Measurements from ENCODE around the gene RNF126. TPM values are rescaled to one million over a fixed set of nuclear protein-coding genes. Genes with fewer than 3 reads are reported as not detected.

RNF126 gene
- total RNA-seq, 1 experiment from 2014 or later: 61.2 TPM

DNA sequence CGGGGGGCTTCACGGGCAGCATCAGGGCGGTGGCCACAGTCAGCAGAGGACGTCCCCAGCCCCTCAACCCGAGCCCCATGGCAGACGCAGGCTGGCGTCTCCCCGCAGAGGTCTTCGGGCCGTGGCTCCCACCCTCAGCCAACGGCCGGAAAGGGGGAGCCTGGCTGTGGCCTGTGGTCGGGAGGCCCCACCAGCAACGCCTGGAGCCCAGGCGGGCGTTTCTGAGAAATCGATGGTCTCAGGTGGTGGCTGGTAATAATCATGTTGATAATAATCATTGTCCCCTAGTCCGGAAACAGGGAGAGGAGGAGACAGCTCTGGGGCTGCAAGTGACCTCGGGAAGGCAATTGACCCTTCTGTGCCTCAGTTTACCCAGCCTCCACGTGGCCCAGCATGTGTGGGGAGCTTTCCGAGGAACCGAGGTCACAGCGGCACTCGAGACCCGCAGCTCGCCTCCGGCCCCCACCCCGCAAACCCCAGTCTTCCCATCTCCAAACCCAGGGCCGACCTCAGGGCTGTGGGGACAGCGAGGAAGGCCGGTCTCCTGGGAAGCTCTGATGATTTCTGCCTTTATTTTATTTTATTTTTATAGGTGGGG, 32.4 kb upstream of the RNF126 start, which contains the start of gene PRSS57:
Gene PRSS57 (minus strand): TSS at position 101 of the 598 bp plus-strand sequence. CDS start 22 bp downstream, at position 79.
- Histone ChIP-seq H3K27ac (ENCODE audit: low read length) (no peak within 1 kb of the TSS), H3K4me1 (ENCODE audit: control insufficient read depth, insufficient read depth, low read length) (no peaks in the 10 kb centered on the region), H3K36me3 (ENCODE audit: control insufficient read depth, insufficient read depth, low read length) (no peaks in the 10 kb centered on the region), H3K27me3 (ENCODE audit: control insufficient read depth, insufficient read depth, low read length) (no peaks in the 10 kb centered on the region), H3K4me3 (ENCODE audit: low read depth in 2 of 2, low read length in 2 of 2) (no peak within 1 kb of the TSS), H3K9me3 (ENCODE audit: control insufficient read depth, insufficient read depth, low read depth, low read length) (no peaks in the 10 kb centered on the region)
- DNase-seq (ENCODE audit: low read depth, low spot score) (no peak), ATAC-seq (no peak)
- no TSS peak for BruUV-seq (replicated peaks)
- POLR2A ChIA-PET: no interaction called here
- intact Hi-C loops (cut with micrococcal nuclease; ENCODE audit: unreplicated experiment) (no loop called here), in situ Hi-C loops (cut with HindIII; ENCODE audit: low pct_unique_long_range_greater_than_20kb, low sequenced_read_pairs) (no loop called here)
- CTCF ChIA-PET: no interaction called here
- TF ChIP-seq, protein P1, sequence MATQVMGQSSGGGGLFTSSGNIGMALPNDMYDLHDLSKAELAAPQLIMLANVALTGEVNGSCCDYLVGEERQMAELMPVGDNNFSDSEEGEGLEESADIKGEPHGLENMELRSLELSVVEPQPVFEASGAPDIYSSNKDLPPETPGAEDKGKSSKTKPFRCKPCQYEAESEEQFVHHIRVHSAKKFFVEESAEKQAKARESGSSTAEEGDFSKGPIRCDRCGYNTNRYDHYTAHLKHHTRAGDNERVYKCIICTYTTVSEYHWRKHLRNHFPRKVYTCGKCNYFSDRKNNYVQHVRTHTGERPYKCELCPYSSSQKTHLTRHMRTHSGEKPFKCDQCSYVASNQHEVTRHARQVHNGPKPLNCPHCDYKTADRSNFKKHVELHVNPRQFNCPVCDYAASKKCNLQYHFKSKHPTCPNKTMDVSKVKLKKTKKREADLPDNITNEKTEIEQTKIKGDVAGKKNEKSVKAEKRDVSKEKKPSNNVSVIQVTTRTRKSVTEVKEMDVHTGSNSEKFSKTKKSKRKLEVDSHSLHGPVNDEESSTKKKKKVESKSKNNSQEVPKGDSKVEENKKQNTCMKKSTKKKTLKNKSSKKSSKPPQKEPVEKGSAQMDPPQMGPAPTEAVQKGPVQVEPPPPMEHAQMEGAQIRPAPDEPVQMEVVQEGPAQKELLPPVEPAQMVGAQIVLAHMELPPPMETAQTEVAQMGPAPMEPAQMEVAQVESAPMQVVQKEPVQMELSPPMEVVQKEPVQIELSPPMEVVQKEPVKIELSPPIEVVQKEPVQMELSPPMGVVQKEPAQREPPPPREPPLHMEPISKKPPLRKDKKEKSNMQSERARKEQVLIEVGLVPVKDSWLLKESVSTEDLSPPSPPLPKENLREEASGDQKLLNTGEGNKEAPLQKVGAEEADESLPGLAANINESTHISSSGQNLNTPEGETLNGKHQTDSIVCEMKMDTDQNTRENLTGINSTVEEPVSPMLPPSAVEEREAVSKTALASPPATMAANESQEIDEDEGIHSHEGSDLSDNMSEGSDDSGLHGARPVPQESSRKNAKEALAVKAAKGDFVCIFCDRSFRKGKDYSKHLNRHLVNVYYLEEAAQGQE (IDR thresholded peaks at IDR 0.05; ENCODE audit: insufficient read depth in 1 of 2, low read depth in 2 of 2, low read length in 1 of 2): no peak
- TF ChIP-seq, protein P2, sequence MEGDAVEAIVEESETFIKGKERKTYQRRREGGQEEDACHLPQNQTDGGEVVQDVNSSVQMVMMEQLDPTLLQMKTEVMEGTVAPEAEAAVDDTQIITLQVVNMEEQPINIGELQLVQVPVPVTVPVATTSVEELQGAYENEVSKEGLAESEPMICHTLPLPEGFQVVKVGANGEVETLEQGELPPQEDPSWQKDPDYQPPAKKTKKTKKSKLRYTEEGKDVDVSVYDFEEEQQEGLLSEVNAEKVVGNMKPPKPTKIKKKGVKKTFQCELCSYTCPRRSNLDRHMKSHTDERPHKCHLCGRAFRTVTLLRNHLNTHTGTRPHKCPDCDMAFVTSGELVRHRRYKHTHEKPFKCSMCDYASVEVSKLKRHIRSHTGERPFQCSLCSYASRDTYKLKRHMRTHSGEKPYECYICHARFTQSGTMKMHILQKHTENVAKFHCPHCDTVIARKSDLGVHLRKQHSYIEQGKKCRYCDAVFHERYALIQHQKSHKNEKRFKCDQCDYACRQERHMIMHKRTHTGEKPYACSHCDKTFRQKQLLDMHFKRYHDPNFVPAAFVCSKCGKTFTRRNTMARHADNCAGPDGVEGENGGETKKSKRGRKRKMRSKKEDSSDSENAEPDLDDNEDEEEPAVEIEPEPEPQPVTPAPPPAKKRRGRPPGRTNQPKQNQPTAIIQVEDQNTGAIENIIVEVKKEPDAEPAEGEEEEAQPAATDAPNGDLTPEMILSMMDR (IDR thresholded peaks at IDR 0.05): no peak
- no peak for TF ChIP-seq TCF7L2 (IDR thresholded peaks at IDR 0.05; ENCODE audit: low read depth, low read length)
- TF ChIP-seq SIN3A (IDR thresholded peaks at IDR 0.05; ENCODE audit: borderline replicate concordance, insufficient read depth, low read depth, low read length): no peak

DNA sequence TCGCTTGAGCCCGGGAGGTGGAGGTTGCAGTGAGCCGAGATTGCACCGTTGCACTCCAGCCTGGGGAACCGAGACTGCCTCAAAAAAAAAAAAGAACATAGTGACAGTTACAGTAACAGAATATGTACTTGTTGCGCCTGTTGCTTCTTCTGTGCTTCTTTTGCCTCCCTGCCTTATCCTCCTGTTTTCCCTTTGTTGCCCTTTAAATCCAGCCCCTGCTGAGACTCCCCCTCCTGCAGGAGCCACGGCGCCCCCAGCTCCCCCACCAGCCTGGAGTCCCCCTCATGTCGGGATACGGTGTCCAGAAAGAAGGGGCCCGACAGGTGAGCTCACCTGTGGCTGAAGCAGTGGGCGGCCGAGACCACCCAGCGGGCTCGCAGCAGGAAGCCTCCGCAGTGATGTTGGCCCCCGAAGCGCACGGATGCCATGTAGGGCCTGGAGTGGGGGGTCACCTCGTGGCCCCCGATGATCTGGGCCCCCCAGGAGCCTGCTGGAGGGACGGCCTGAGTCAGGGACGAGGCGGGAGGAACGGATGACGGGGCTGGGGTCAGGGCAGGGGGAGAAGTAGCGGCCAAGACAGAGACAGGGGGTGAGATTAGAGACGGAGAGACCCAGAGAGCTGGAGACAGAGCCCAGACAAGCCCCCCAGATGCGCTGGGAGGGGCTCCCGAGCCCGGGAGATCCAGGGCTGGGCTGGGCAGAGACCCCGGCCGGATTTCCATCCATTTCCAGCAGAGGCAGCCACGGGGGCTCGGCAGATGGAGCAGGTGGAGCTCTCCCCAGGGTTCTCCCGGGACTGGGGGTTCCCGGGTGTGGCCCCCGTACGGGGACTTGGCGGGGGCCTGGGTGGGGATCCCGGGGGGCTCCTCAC, 31.7 kb upstream of the RNF126 start:
- CTCF ChIA-PET: no interaction called here
- no peak for TF ChIP-seq SIN3A (IDR thresholded peaks at IDR 0.05; ENCODE audit: borderline replicate concordance, insufficient read depth, low read depth, low read length)
- TF ChIP-seq TCF7L2 (IDR thresholded peaks at IDR 0.05; ENCODE audit: low read depth, low read length): no peak
- TF ChIP-seq, protein P1 (IDR thresholded peaks at IDR 0.05; ENCODE audit: insufficient read depth in 1 of 2, low read depth in 2 of 2, low read length in 1 of 2): no peak
- TF ChIP-seq POLR2AphosphoS5 (IDR thresholded peaks at IDR 0.05; ENCODE audit: low read depth, low read length): no peak
- TF ChIP-seq, protein P2 (IDR thresholded peaks at IDR 0.05): no peak
- H3K27ac ChIP-seq (ENCODE audit: low read length): no peak overlapping the region
- no peaks in the 10 kb centered on the region for H3K9me3 ChIP-seq (ENCODE audit: control insufficient read depth, insufficient read depth, low read depth, low read length)
- in situ Hi-C loops (cut with HindIII; ENCODE audit: low pct_unique_long_range_greater_than_20kb, low sequenced_read_pairs) (no loop called here), intact Hi-C loops (cut with micrococcal nuclease; ENCODE audit: unreplicated experiment) (no loop called here)
- ATAC-seq (no peak), DNase-seq (ENCODE audit: low read depth, low spot score) (no peak)
- H3K4me3 ChIP-seq (ENCODE audit: low read depth in 2 of 2, low read length in 2 of 2): no peak overlapping the region
- H3K27me3 ChIP-seq (ENCODE audit: control insufficient read depth, insufficient read depth, low read length): no peaks in the 10 kb centered on the region
- BruUV-seq (replicated peaks): no TSS peak
- no peaks in the 10 kb centered on the region for H3K36me3 ChIP-seq (ENCODE audit: control insufficient read depth, insufficient read depth, low read length)
- POLR2A ChIA-PET: no interaction called here
- no peaks in the 10 kb centered on the region for H3K4me1 ChIP-seq (ENCODE audit: control insufficient read depth, insufficient read depth, low read length)

Measured in Panc1 (cell line).